PC-3 (cell line): ENCODE results near the gene TPT1.

ENCODE experiments used
- CTCF ChIP-seq: fragments of 300-600 bp; sonication (generic); conservative IDR thresholded peaks from 2 replicates; pipeline ENCODE4 v1.5.1; 2017; ENCODE audit warnings: antibody characterized with exemption, low read depth, mild to moderate bottlenecking, low read length
- EZH2 ChIP-seq: fragments of 300-600 bp; sonication (generic); IDR thresholded peaks from one replicate; pipeline ENCODE4 v1.6.1; 2017; ENCODE audit warnings: antibody characterized with exemption, mild to moderate bottlenecking, low read length; ENCODE audit not compliant: unreplicated experiment
- EZH2phosphoT487 ChIP-seq: fragments of 300-600 bp; sonication (generic); IDR thresholded peaks from 2 replicates; pipeline ENCODE4 v1.6.1; 2018; ENCODE audit warnings: mild to moderate bottlenecking, antibody characterized with exemption, low read length, borderline replicate concordance

DNA sequence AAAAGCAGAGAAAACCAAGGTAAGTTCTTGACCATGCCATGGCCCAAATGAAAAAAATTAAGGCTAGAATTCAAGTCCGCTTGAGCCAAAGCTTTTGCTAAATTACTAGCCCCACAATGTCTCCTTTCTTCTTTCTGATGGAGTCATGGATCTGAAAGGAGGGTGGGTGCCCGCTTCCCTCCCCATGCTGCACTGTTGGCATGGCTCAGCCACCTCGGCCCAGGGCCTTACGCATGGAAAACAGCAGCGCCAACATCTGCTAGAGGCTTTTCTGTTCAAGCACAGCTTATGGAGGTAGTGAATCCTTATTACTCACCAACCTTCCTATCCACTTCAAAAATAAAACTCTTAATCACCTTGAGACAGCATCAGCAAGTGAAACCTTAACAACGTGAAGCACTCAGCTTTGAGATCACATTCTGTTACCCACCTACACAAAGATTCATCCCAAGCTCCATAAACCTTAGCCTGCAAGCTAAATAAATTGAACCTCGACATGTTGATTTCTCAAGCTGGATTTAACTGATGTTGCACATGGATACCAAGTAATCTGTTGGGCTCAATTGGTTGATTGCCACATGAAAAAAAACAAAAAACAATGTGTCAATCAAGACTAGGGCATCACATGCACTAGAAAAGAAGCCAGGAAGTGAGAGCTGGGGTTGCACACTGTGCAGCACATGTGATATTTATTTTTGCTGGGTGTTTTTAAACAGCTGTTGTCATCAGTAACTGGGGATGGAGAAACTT is 43.4 kb downstream of the TPT1 start:
- TF ChIP-seq EZH2phosphoT487 (no peak), CTCF (no peak), EZH2 (no peak)
